ENCODE data around the gene SAMD13.

SAMD13 gene

DNA sequence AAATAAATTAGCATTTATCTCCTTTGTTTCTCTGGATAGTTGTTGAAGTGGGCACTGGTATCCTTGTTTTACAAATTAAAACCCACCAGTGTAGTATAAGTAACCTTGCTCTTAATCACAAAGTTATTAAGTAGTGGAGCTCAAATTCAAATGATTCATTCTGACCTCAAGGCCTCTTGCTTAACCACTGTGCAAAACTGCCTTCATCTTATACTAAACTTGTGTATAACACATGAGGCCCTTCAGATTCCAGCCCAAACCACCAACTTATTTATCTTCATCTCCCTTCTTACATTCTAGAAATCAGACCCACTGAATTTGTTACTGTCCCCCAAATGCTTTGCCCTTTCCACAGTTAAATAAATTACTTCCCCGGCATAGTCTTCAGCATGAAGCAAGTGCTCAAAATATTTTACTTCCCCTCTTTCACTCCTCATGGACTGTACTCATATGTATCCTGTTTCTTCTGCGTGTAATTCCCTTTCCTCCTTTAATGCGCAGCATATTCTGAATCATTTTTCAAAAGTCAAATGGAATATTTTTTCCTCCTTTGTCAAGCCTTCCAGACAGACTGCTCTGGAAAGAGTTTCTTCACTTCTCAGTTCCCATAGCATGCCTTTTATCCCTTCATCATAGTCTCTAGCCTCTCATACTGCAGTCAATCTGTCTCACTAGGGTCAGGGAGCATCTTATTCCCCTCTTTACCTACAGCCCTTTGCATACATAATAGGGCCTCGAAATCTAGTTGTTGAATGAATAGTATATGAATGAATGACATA is 77.8 kb downstream of the SAMD13 start:
- no peak overlapping the region for H3K27ac ChIP-seq
- no peaks in the 10 kb centered on the region for H3K36me3 ChIP-seq
- no peaks in the 10 kb centered on the region for H3K9me3 ChIP-seq
- no peak overlapping the region for H3K4me2 ChIP-seq
- H3K27me3 ChIP-seq: no peaks in the 10 kb centered on the region
- H3K4me1 ChIP-seq: no peaks in the 10 kb centered on the region
- H3K4me3 ChIP-seq: no peak overlapping the region
- TF ChIP-seq Cebpa-rat (IDR thresholded peaks at IDR 0.05): no peak
- H4K20me1 ChIP-seq: no peaks in the 10 kb centered on the region
- H3K9ac ChIP-seq: no peak overlapping the region

DNA sequence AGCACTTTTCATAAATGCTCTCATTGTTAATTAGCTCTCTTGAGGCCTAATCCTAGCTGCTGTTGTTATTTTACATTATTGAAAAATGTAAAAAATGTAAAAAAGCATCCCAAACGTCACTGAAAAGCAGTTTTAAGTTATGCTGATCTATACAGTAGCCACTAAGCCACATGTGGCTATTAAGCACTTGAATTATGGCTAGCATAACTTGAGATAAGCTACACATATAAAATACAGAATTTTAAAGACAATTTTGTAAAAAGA is 78.3 kb downstream of the SAMD13 start:
- no peaks in the 10 kb centered on the region for H3K4me1 ChIP-seq
- no peaks in the 10 kb centered on the region for H4K20me1 ChIP-seq
- H3K27me3 ChIP-seq: no peaks in the 10 kb centered on the region
- TF ChIP-seq Cebpa-rat (IDR thresholded peaks at IDR 0.05): no peak
- no peak overlapping the region for H3K9ac ChIP-seq
- no peaks in the 10 kb centered on the region for H3K36me3 ChIP-seq
- no peak overlapping the region for H3K4me2 ChIP-seq
- no peak overlapping the region for H3K27ac ChIP-seq
- H3K9me3 ChIP-seq: no peaks in the 10 kb centered on the region
- H3K4me3 ChIP-seq: no peak overlapping the region

DNA sequence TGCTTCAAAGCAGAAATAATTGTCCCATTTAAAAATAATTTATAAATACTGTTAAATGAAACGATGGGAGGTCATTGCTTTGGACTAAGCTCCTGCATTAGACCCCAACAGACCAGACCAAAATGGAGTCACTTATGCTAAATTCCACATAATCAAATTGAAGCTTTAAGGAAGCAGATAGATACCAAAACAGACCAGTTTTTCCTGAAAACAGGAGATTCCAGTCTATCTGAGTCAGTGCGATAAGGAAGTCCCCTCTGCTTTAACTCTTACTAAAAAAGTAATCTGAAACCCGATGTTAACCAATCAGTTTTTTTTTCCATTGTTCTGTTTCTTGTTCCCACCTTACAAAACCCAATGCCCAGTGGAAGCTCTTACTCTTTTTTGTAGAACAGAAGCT is 80.6 kb downstream of the SAMD13 start:
- H4K20me1 ChIP-seq: no peaks in the 10 kb centered on the region
- H3K27me3 ChIP-seq: no peaks in the 10 kb centered on the region
- H3K4me1 ChIP-seq: no peaks in the 10 kb centered on the region
- no peaks in the 10 kb centered on the region for H3K36me3 ChIP-seq
- H3K9ac ChIP-seq: no peak overlapping the region
- no peak overlapping the region for H3K4me2 ChIP-seq
- no peak overlapping the region for H3K4me3 ChIP-seq
- no peak overlapping the region for H3K27ac ChIP-seq
- no peaks in the 10 kb centered on the region for H3K9me3 ChIP-seq
- no peak for TF ChIP-seq Cebpa-rat (IDR thresholded peaks at IDR 0.05)

DNA sequence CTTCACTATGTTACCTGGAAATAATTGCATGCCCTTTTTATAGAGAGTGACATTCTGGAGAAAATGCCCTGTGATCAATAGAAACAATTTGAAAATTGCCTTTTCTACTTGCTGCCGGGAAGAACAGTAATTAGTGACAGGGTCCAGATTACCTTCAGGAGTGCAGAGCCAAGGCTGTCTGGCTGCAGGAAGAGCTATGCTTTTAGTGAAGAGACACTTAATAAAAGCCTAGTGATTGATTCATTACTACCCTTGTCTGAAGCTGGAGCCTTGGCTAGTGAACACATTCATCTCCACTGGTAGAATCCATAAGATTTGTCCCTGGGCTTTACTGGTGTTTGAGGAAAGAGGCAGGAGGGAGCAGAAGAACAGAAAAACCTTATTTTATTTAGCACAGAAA is 83.8 kb downstream of the SAMD13 start:
- Histone ChIP-seq H3K4me2 (no peak overlapping the region), H4K20me1 (no peaks in the 10 kb centered on the region), H3K9ac (no peak overlapping the region), H3K27me3 (no peaks in the 10 kb centered on the region), H3K4me3 (no peak overlapping the region), H3K36me3 (no peaks in the 10 kb centered on the region), H3K9me3 (no peaks in the 10 kb centered on the region), H3K27ac (no peak overlapping the region), H3K4me1 (no peaks in the 10 kb centered on the region)
- no peak for TF ChIP-seq Cebpa-rat (IDR thresholded peaks at IDR 0.05)

DNA sequence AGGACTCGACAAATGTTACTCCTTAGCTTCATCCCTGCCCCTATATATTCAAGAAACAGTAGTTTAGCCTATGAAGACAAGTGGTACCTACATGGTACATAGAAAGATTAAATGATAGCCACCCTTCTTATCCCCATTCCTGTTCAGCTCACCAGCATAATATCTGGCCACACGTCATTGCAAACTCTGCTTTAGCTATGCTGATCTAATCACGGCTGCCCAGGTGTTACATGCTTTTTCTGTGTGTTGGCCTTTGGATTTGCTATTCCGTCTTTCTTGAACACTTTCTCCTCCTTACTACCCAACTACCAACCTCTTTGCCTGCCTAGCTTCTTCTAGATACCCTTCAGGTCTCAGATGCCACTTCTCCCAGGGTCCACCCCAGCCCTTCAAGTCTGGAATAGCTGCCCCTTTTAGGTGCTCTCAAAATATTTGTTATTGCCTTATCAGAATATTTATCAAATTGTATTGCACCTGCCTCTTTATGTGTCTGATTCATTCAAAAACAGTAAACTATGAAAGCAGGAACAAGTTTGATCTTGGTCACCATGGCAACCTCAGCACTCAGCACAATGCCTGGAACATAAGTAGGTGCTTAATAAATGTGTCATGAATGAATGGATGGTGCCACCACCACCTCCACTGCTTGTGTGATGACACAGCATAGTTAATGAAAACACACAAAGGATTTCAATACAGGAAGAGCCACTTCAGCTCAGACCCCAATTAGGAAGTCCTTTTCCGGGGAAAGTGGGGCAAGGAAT is 85.4 kb downstream of the SAMD13 start:
- H3K36me3 ChIP-seq: no peaks in the 10 kb centered on the region
- no peak overlapping the region for H3K4me3 ChIP-seq
- H3K4me1 ChIP-seq: no peaks in the 10 kb centered on the region
- no peaks in the 10 kb centered on the region for H3K9me3 ChIP-seq
- H4K20me1 ChIP-seq: no peaks in the 10 kb centered on the region
- H3K4me2 ChIP-seq: no peak overlapping the region
- TF ChIP-seq Cebpa-rat (IDR thresholded peaks at IDR 0.05): no peak
- no peaks in the 10 kb centered on the region for H3K27me3 ChIP-seq
- H3K9ac ChIP-seq: no peak overlapping the region
- no peak overlapping the region for H3K27ac ChIP-seq

DNA sequence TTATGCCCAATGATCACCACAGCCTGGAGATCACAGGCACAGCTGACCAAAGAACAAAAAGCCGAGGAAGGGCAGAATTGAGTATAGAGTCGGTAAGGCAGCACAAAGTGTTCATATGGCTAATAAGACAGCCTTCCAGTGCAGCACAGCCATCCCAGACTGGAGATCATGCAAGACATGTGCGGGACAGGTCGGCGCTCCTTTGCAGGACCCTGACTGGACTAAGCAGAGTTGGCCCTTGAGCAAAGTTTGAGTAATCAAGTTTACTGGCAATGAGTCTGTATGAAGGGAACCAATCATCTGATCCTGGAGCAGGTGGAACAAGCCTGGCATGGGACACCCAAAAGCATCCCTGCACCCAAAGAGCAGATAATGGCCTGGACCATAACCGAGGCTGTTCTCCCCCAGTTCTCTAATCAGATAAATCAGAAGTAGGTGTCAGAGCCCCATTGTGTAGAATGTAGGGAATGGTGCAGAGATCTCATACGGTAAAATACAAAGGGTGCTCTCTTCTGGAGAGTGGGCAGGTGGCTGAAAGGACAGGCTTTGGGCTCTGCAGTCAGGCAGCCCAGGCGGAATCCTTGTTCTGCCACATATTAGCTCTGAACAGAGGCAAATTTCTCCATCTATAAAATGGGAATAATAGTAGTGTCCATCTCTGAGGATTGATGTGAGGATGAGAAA is 86.1 kb downstream of the SAMD13 start:
- no peak overlapping the region for H3K4me2 ChIP-seq
- no peaks in the 10 kb centered on the region for H3K27me3 ChIP-seq
- no peaks in the 10 kb centered on the region for H3K36me3 ChIP-seq
- H3K4me3 ChIP-seq: no peak overlapping the region
- no peaks in the 10 kb centered on the region for H4K20me1 ChIP-seq
- H3K9me3 ChIP-seq: no peaks in the 10 kb centered on the region
- no peak for TF ChIP-seq Cebpa-rat (IDR thresholded peaks at IDR 0.05)
- H3K9ac ChIP-seq: no peak overlapping the region
- H3K27ac ChIP-seq: no peak overlapping the region
- no peaks in the 10 kb centered on the region for H3K4me1 ChIP-seq

DNA sequence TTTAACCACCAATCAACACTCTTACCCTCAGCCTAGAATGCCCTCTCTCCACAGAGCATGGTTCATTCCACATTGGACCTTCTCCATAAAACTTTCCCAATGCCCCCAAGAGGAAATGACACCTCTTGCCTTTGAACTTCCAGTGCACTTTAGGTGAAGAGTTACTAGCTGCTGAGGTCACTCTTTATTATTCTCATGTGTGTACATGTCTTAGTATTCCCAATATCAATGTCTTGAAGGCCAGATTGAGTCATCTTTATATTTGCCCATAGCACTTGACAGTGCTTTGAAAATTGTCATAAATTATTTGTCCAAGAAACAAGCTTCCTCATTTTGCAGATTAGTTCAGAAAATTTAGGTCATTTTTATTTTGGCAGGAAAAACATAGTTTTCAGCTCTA is 88.7 kb downstream of the SAMD13 start:
- TF ChIP-seq Cebpa-rat (IDR thresholded peaks at IDR 0.05): no peak
- Histone ChIP-seq H3K4me2 (no peak overlapping the region), H3K9ac (no peak overlapping the region), H3K9me3 (no peaks in the 10 kb centered on the region), H3K4me1 (no peaks in the 10 kb centered on the region), H4K20me1 (no peaks in the 10 kb centered on the region), H3K4me3 (no peak overlapping the region), H3K36me3 (no peaks in the 10 kb centered on the region), H3K27ac (no peak overlapping the region), H3K27me3 (no peaks in the 10 kb centered on the region)

DNA sequence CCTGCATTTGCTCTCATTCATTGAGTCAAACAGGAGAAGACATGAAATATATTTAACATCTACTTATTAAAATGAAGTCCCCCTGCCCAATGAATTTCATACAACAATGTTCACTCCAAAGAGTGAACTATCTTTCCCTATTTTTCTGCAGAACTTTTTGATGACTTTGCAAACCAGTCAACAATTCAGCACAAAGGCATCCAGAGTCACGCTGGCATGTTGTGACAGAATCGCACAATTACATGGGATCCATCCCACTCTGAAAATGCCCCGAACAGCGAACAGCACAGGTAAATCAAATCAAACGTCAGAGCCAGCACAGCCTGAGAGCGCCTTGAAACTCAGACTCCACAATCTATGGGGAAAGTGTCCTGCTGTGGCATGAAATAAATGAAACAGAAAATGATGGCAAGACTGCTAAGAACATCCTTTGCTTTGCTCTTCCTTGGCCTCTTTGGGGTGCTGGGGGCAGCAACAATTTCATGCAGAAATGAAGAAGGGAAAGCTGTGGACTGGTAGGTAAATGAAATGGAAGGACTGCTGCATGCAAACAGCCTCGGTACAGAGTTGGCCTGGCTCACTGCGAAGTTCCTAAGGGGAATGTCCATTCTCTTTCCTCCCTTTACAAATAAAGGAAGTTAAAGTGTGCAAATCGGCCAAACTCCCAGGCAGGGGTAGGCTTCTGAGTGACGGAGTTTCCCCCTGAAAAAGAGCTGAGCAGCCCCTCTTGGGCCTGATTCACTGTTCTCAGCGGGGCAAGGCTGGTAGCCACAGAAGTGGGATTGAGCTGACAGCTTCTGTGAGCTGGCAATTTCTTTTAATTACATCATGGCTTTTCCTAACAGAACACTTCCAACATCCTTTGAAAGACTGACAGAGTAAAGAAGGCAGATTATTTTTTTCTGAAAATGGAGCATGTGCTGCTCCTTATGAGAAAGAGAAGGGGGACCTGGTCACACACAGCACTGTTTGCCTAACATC is 97.0 kb downstream of the SAMD13 start, which contains the start of gene DNASE2B:
Gene DNASE2B (plus strand): TSS at position 310 of the 981 bp plus-strand sequence. CDS start 81 bp downstream, at position 391.
- Histone ChIP-seq H3K36me3 (no peaks in the 10 kb centered on the region), H3K27me3 (no peaks in the 10 kb centered on the region), H3K9me3 (no peaks in the 10 kb centered on the region), H3K9ac (no peak within 1 kb of the TSS), H3K4me1 (no peaks in the 10 kb centered on the region), H3K4me2 (no peak within 1 kb of the TSS), H3K4me3 (no peak within 1 kb of the TSS), H3K27ac (no peak within 1 kb of the TSS), H4K20me1 (no peaks in the 10 kb centered on the region)
- no peak for TF ChIP-seq Cebpa-rat (IDR thresholded peaks at IDR 0.05)
